ENCODE data around the gene RHPN2. TPM values are rescaled to one million over a fixed set of nuclear protein-coding genes. Genes with fewer than 3 reads are reported as not detected.

RHPN2 gene
- 1 to 10 TPM; 1.6 to 1.8 TPM for total RNA-seq

- POLR2A ChIA-PET, result interaction anchor here (1.7 kb wide), 1 partner anchor 16 kb away, joined by 6 read pairs; the partner anchor contains the start of gene GPATCH1
- peak within 1 kb of the TSS; percentile 68 for H3K4me3 Mint-ChIP-seq
- no peaks in the 10 kb centered on the region for H3K4me1 Mint-ChIP-seq
- DNase-seq (peak; percentile 75), ATAC-seq (ENCODE audit: low read depth) (peak; percentile 87)
- no peak within 1 kb of the TSS for H3K27ac Mint-ChIP-seq
- H3K9me3 Mint-ChIP-seq, result no peaks in the 10 kb centered on the region
- H3K36me3 Mint-ChIP-seq, result no peaks in the 10 kb centered on the region
- H3K27me3 Mint-ChIP-seq, result peaks cover 30% of the 10 kb centered on the region
Observed at GRCh38 chr19:33064792-33065550, at the start of gene RHPN2. RHPN2 (minus strand) TSS chr19:33064888; CDS start chr19:33064852, 36 bp downstream.

DNA sequence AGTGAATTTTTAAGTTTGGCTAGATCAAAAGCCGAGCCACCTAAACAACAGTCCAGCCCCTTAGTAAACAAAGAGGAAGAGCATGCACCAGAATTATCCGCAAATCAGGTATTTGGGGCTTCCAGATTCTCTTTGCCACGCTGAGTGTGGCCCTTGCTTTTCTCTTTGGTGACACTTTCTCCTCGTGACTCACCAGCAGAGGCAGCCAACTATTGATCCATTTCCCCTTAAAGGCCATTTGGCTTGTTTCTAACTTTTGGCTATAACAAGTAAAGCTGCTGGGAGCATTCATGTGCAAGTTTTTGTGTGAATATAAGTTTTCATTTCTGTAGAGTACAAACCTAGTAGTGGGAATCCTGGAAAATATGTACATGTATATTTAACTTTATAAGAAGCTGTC, 49.6 kb upstream of the RHPN2 start:
- no peak overlapping the region for H3K27ac Mint-ChIP-seq
- H3K36me3 Mint-ChIP-seq, result peaks cover 25% of the 10 kb centered on the region
- POLR2A ChIA-PET, result no interaction called here
- ATAC-seq (ENCODE audit: low read depth) (no peak), DNase-seq (no peak)
- H3K4me3 Mint-ChIP-seq, result no peak overlapping the region
- H3K9me3 Mint-ChIP-seq, result no peaks in the 10 kb centered on the region
- peaks cover 4% of the 10 kb centered on the region for H3K4me1 Mint-ChIP-seq
- no peaks in the 10 kb centered on the region for H3K27me3 Mint-ChIP-seq

GRCh38 chr19:33111587-33111986, 46.9 kb upstream of the RHPN2 start:
- Mint-ChIP-seq H3K36me3 (peaks cover 24% of the 10 kb centered on the region), H3K4me1 (peaks cover 4% of the 10 kb centered on the region), H3K27me3 (no peaks in the 10 kb centered on the region), H3K9me3 (no peaks in the 10 kb centered on the region), H3K27ac (no peak overlapping the region), H3K4me3 (no peak overlapping the region)
- DNase-seq (no peak), ATAC-seq (ENCODE audit: low read depth) (no peak)
- POLR2A ChIA-PET, result no interaction called here

DNA sequence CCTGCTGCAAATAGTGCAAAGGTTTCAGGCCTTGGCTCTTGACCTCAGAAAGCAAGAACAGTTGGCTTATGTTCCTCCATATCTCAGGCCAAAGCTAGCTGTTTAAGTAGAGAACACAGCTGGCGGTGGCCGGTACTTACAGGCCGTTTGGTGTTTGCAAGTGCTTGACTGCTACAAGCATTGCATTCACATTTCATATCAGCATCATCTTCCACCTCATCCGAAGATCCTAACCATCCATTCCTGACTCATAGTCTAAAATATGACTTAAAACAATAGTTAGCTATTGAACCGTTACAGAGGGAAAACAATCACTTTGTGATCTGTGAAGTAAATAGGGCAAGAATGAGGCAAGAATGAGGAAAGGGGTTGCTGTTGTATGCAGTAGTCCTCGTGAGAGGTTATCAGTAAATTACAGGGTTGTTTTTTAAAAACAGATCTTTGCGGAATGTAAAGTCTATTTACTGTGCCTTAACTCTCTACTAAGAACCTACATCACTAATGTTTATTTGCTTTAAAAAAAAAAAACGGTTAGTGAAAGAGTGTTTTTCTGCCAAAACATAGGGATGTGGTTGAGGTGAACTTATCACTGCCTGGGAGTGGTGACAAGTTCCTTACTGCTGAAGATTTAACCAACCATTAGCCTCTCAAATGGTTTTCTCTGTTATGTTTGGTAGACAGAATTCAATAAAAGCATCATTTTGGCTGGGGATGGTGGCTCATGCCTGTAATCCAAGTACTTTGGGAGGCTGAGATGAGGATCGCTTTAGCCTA, 45.6 kb upstream of the RHPN2 start:
- POLR2A ChIA-PET, result no interaction called here
- Mint-ChIP-seq H3K27me3 (no peaks in the 10 kb centered on the region), H3K9me3 (no peaks in the 10 kb centered on the region), H3K27ac (no peak overlapping the region), H3K4me3 (no peak overlapping the region), H3K4me1 (peaks cover 4% of the 10 kb centered on the region), H3K36me3 (peaks cover 21% of the 10 kb centered on the region)
- no peak for DNase-seq
- no peak for ATAC-seq (ENCODE audit: low read depth)

DNA sequence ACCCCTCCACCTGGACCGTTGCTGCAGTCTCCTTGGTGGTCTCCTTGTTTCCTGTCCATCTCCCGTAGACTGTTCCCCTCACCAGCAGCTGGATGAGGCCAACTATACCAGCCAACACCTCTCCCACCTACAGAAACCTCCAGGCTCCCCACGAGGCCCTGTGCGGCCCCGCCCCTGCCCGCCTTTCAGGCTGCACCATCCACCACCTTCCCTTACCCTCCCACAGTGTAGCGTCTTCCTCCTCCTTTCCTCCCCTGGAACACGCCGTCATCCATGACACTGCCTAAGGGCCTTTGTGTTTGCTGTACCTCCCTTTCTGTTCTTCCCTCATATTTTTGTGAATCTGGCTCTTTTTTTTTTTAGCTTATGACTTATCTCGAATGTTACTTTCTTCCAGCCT, 43.5 kb upstream of the RHPN2 start:
- Mint-ChIP-seq H3K36me3 (peaks cover 21% of the 10 kb centered on the region), H3K4me3 (no peak overlapping the region), H3K9me3 (no peaks in the 10 kb centered on the region), H3K27me3 (no peaks in the 10 kb centered on the region), H3K27ac (no peak overlapping the region), H3K4me1 (peaks cover 4% of the 10 kb centered on the region)
- no peak for DNase-seq
- POLR2A ChIA-PET, result no interaction called here
- no peak for ATAC-seq (ENCODE audit: low read depth)

- POLR2A ChIA-PET, result no interaction called here
- Mint-ChIP-seq H3K4me3 (no peak overlapping the region), H3K4me1 (peaks cover 7% of the 10 kb centered on the region), H3K27me3 (no peaks in the 10 kb centered on the region), H3K27ac (peak overlapping the region; percentile 3), H3K36me3 (peaks cover 20% of the 10 kb centered on the region), H3K9me3 (no peaks in the 10 kb centered on the region)
- DNase-seq, result no peak
- no peak for ATAC-seq (ENCODE audit: low read depth)
Observed at GRCh38 chr19:33102893-33103292, 38.2 kb upstream of the RHPN2 start.

DNA sequence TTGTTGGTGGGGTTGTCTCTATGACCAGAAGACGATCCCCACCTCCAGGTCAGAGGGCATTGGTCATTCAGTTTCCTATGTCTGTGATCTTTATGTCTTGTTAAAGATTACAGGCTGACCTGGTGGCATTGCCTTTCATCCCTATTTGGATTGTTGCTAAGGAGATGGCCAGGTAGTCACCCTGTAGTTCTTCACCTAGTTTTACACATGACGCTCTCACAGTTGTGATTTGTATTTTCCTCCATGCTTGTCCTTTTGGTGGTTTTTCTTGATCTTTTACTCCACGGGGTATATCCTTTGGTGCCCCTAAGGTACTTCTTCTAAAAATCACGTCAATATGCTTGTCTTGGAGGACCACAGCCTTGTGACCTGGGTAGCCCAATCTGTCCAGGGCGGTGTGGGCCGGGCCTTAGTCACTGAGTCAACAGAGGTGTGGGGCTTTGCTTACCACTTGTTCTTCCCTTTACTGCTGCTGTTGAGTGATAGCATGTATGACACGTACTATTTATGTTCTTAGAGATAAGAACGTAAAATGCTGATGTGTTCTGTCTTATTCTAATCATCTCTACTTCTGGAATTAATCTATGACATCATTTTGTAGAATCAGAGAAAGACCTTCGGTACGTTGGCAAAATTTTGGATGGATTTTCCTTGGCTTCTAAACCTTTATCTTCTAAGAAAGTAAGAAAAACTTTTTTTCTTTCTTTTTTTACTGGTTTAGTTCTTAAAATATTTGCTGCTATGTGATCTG, 36.4 kb upstream of the RHPN2 start:
- Mint-ChIP-seq H3K9me3 (no peaks in the 10 kb centered on the region), H3K4me3 (no peak overlapping the region), H3K27ac (no peak overlapping the region), H3K4me1 (peaks cover 7% of the 10 kb centered on the region), H3K27me3 (no peaks in the 10 kb centered on the region), H3K36me3 (peaks cover 22% of the 10 kb centered on the region)
- no peak for DNase-seq
- POLR2A ChIA-PET, result interaction anchor here (1.2 kb wide), 1 partner anchor 59 kb away, joined by 3 read pairs; no protein-coding TSS in a partner anchor
- no peak for ATAC-seq (ENCODE audit: low read depth)

DNA sequence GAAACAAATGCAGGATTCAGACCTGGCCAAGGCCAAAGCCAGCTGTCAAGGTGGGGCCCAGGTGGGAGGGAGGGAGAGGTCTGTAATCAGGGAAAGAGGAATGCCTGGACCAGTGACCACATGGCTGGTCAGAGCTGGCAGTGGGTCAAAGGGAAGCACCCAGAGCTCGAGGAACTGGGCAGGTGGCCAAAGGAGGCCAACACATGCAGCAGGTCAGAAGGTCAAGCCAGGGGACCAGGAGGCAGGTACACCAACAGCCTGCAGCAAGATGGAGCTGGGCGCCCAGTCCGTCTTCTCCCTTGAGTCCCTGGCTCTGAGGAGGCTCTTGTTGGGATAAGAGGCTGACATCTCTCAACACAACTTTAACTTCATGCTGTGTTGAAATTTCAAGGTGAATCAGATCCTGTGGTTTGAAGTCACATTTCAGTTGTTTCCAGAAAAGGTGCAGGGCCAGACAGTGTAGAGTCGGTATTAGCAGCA, 33.4 kb upstream of the RHPN2 start:
- Mint-ChIP-seq H3K9me3 (no peaks in the 10 kb centered on the region), H3K27me3 (no peaks in the 10 kb centered on the region), H3K4me1 (peaks cover 7% of the 10 kb centered on the region), H3K4me3 (no peak overlapping the region), H3K36me3 (peaks cover 24% of the 10 kb centered on the region), H3K27ac (no peak overlapping the region)
- no peak for ATAC-seq (ENCODE audit: low read depth)
- POLR2A ChIA-PET, result interaction anchor here (1.0 kb wide), 1 partner anchor 125 kb away, joined by 4 read pairs; no protein-coding TSS in a partner anchor
- DNase-seq, result no peak

GRCh38 chr19:33096005-33096404, 31.3 kb upstream of the RHPN2 start:
- POLR2A ChIA-PET, result no interaction called here
- H3K36me3 Mint-ChIP-seq, result peaks cover 16% of the 10 kb centered on the region
- no peak overlapping the region for H3K4me3 Mint-ChIP-seq
- ATAC-seq (ENCODE audit: low read depth) (no peak), DNase-seq (no peak)
- H3K27me3 Mint-ChIP-seq, result no peaks in the 10 kb centered on the region
- no peaks in the 10 kb centered on the region for H3K9me3 Mint-ChIP-seq
- H3K27ac Mint-ChIP-seq, result no peak overlapping the region
- peaks cover 1% of the 10 kb centered on the region for H3K4me1 Mint-ChIP-seq

DNA sequence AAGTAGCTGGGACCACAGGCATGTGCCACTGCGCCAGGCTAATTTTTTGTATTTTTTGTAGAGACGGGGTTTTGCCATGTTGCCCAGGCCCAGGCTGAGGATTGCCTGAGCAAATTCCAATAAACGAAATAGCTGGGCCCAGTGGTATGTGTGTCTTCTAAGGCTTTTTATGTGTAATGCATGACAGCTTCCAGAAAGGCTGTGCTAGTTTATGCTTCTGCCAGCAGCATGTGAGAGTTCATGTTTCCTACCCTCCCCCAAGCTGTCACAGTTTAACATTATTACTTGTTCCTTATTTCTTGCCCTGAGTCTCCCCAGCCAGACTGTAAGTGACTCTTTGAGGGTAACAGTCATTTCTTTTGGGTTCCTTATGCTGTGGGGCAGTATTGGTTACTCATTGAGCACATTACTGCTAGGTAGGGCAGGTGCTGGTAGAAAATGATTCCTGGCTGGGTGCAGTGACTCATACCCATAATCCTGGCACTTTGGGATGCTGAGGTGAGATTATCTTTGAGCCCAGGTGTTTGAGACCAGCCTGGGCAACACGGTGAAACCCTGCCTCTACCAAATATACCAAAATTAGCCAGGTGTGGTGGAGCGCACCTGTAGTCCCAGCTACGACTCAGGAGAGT, 29.9 kb upstream of the RHPN2 start:
- no peak for DNase-seq
- Mint-ChIP-seq H3K9me3 (no peaks in the 10 kb centered on the region), H3K36me3 (peaks cover 22% of the 10 kb centered on the region), H3K4me1 (peaks cover 1% of the 10 kb centered on the region), H3K27me3 (no peaks in the 10 kb centered on the region), H3K27ac (no peak overlapping the region), H3K4me3 (no peak overlapping the region)
- no peak for ATAC-seq (ENCODE audit: low read depth)
- POLR2A ChIA-PET, result no interaction called here

GRCh38 chr19:33093420-33094210, 28.9 kb upstream of the RHPN2 start:
- ATAC-seq (ENCODE audit: low read depth), result no peak
- DNase-seq, result no peak
- no peak overlapping the region for H3K4me3 Mint-ChIP-seq
- no peak overlapping the region for H3K27ac Mint-ChIP-seq
- POLR2A ChIA-PET, result no interaction called here
- no peaks in the 10 kb centered on the region for H3K27me3 Mint-ChIP-seq
- H3K9me3 Mint-ChIP-seq, result no peaks in the 10 kb centered on the region
- no peaks in the 10 kb centered on the region for H3K4me1 Mint-ChIP-seq
- peaks cover 23% of the 10 kb centered on the region for H3K36me3 Mint-ChIP-seq

DNA sequence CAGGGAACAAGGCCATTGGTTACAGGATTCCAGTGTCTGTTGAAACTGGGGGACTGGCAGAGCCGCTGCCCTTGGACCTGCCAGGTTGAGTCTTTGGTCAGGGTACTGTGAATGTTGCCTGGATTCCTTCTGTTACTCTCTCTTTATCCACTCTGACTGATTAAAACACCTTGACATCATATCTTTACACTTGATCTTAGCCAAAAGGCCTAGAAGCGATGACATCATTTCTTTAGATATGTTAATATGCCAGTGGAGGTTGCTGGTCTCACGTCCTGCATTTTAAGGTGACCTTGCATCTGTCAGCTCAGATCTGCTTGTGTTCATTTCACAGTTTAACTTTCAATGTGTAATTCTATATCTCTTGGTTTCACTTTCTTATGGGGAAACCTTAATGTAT, 25.5 kb upstream of the RHPN2 start:
- H3K36me3 Mint-ChIP-seq, result peaks cover 16% of the 10 kb centered on the region
- ATAC-seq (ENCODE audit: low read depth) (no peak), DNase-seq (no peak)
- no peaks in the 10 kb centered on the region for H3K9me3 Mint-ChIP-seq
- no peak overlapping the region for H3K27ac Mint-ChIP-seq
- no peak overlapping the region for H3K4me3 Mint-ChIP-seq
- peaks cover 1% of the 10 kb centered on the region for H3K4me1 Mint-ChIP-seq
- no peaks in the 10 kb centered on the region for H3K27me3 Mint-ChIP-seq
- POLR2A ChIA-PET, result no interaction called here

Data from activated naive CD8-positive, alpha-beta T cell treated with anti-CD3 and anti-CD28 coated beads, Interleukin-2, amount 10 ng/mL, durations not matched to agents 7 days and 5 days (primary cell).